ENCODE data around the gene UHRF1.

UHRF1 gene

GRCh38 chr19:4990306-4990705 is 81.0 kb downstream of the UHRF1 start:
- DNase-seq (ENCODE audit: low read depth): no peak

GRCh38 chr19:4991538-4991937 is 82.2 kb downstream of the UHRF1 start:
- DNase-seq (ENCODE audit: low read depth): no peak

DNA sequence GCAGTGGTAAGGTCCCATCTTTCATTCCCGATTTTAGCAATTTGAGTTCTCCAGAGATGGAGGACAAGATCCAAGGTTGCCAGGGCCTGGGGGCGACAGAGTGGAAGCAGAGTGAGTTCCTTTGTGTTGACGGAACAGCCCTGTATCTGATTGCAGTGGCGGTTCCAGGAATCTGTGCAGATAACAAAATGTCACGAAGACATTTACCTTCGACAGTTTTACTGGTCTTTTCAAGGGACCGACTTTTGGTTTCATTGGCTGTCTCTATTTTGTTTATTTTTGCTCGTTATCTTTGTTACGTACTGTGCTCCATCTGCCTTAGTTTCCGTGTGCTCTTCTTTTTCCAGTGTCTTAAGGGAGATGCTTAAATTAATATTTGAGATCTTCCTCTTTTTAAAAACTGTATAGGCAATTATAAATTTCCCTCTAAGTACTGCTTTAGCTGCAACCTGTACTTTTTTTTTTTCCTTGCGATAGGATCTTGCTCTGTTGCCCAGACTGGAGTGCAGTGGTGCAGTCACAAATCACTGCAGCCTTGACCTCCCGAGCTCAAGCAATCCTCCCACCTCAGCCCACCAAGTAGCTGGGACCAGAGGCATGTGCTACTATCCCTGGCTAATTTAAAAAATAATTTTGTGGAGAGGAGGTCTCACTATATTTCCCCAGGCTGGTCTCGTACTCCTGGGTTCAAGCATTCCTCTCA is 82.8 kb downstream of the UHRF1 start:
- no peak for DNase-seq (ENCODE audit: low read depth)

DNA sequence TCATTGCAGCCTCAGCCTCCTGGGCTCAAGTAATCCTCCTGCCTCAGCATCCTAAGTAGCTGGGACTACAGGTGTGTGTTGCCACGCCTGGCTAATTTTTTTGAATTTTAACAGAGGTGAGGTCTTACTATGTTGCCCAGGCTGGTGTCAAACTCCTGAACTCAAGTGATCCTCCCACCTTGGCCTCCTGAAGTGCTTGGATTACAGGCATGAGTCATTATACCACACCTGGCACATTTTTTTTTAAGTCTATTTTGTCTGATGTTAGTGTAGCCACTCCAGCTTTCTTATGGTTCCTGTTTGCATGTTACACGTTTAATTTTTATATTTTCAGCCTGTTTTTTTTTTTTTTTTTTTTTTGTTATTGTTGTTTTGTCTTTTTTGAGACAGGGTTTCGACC is 84.4 kb downstream of the UHRF1 start:
- DNase-seq (ENCODE audit: low read depth): no peak

DNA sequence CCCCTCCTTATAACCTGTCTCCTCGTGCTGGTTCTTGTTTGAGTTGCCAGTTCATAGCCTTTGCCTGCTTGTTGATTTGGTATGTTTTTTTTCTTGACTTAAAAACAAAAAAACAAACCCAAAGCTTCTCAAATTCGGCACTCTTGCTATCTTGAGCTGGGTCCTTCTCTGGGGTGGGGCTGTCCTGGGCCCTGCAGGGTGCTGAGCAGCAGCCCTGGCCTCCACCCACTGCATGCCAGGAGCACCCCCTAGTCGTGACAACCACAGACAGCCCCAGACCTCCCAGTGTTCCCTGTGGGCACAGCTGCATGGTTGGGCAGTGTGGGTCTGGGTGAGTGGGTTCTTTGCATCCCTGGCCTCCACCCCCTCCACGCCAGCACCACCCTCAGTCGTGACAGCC is 87.4 kb downstream of the UHRF1 start:
- DNase-seq (ENCODE audit: low read depth): no peak

GRCh38 chr19:4997297-4997696 is 88.0 kb downstream of the UHRF1 start:
- no peak for DNase-seq (ENCODE audit: low read depth)

GRCh38 chr19:5000120-5000611 is 90.9 kb downstream of the UHRF1 start:
- no peak for DNase-seq (ENCODE audit: low read depth)

GRCh38 chr19:5001615-5002014 is 92.3 kb downstream of the UHRF1 start:
- DNase-seq (ENCODE audit: low read depth): peak; percentile 10

DNA sequence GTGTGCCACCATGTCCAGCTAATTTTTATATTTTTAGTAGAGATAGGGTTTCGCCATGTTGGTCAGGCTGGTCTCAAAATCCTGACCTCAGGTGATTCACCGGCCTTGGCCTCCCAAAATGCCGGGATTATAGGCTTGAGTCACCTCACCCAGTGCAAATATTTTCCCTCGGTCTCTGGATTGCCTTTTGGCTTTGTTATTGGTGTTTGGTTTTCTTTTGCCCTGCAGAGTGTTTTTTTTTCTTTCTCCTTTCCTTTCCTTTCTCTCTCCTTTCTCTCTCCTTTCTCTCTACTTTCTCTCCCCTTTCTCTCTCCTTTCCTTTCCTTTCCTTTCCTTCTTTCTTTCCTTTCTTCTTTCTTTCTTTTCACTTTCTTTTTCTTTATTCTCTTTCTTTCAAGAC is 92.8 kb downstream of the UHRF1 start:
- no peak for DNase-seq (ENCODE audit: low read depth)

- DNase-seq (ENCODE audit: low read depth): no peak
Observed at GRCh38 chr19:5003781-5004180, 94.5 kb downstream of the UHRF1 start.

DNA sequence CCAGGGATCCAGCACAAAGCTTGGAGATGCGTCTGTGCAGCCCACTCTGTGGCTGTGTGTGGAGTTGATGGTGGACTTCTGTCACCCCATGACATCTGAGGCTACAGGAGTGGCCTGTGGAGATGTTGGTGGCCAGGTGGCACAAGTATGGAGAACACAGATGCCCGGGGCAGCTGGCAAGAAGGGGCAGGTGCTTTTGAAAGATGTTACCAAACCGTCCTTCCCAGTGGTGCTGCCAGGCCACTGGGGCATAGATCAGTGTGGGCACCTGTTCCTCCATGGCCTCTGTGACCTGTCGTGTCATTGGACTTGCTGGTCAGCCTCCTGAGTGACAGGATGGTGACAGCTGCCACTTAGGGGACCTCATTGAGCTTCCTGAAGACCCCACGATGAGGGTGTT is 95.8 kb downstream of the UHRF1 start:
- no peak for DNase-seq (ENCODE audit: low read depth)

DNA sequence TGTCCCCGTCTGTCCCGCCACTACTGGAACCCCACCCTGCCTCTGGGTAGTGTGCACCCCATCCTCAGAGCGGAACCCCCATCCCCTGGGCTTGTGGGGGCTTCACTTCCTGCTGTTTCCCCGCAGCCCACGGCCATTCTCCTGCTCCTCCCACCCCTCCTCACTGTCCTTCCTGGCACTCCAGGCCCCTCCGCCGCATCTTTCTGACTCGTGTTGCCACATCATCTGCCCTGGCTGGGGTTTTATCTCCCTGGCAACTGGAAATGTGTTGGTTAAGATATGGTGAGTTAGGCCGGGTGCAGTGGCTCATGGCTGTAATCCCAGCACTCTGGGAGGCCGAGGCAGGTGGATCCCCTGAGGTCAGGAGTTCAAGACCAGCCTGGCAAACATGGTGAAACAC is 96.9 kb downstream of the UHRF1 start:
- no peak for DNase-seq (ENCODE audit: low read depth)

- no peak for DNase-seq (ENCODE audit: low read depth)
Observed at GRCh38 chr19:5006821-5007220, 97.5 kb downstream of the UHRF1 start.

Data from stimulated activated CD8-positive, alpha-beta memory T cell treated with anti-CD3 and anti-CD28 coated beads, Interleukin-15, amount 100 ng/mL, for 24 hours (primary cell).